IMR-90 (cell line): ENCODE data around the gene PITPNM2. TPM values are rescaled to one million over a fixed set of nuclear protein-coding genes. Genes with fewer than 3 reads are reported as not detected.

Experiments used
- ATAC-seq: fragments of 200-7000 bp; cut with Tn5 transposase; 2 replicates; pipeline ENCODE4 v1.9.1; 2020; ENCODE audit warnings: low read depth, mild to moderate bottlenecking, moderate library complexity
- BruUV-seq: library from RNA; stranded (reverse); fragments of 400-500 nt; replicated peaks from 2 replicates; lab custom pipeline; 2021; lab: Mats Ljungman, UMichigan
- CTCF ChIA-PET: fragments of 300-600 bp; formaldehyde crosslinking; extraction: SDS; loops from one replicate; lab custom pipeline; 2021; ENCODE audit warnings: antibody characterized with exemption; lab: Yijun Ruan, JAX
- POLR2A ChIA-PET: fragments of 300-600 bp; sonication (Branson Sonifier 250); formaldehyde crosslinking; loops from one replicate; lab custom pipeline; 2022; ENCODE audit warnings: antibody characterized with exemption; ENCODE audit not compliant: unreplicated experiment; lab: Charles Lee
- DNase-seq: peaks from one replicate; pipeline ENCODE4 v3.0.0; 2013
- H2AFZ ChIP-seq: replicated peaks from 2 replicates; pipeline ENCODE3; 2013; ENCODE audit warnings: low read length, mild to moderate bottlenecking; ENCODE audit not compliant: poor library complexity
- H2AK5ac ChIP-seq: 2 replicates; pipeline ENCODE4 v1.6.1; 2013; ENCODE audit warnings: low read depth, low read length, inconsistent platforms
- H2AK9ac ChIP-seq: replicated peaks from 2 replicates; pipeline ENCODE3; 2013; ENCODE audit warnings: mild to moderate bottlenecking, low read depth, low read length, moderate library complexity; ENCODE audit not compliant: poor library complexity
- H2BK120ac ChIP-seq: 2 replicates; pipeline ENCODE4 v1.6.1; 2013; ENCODE audit warnings: low read depth, low read length, inconsistent platforms
- H2BK15ac ChIP-seq: 3 replicates; pipeline ENCODE4 v1.6.1; 2013; ENCODE audit warnings: low read depth, low read length, inconsistent platforms
- H2BK20ac ChIP-seq: 2 replicates; pipeline ENCODE4 v1.6.1; 2013; ENCODE audit warnings: low read depth, mild to moderate bottlenecking, inconsistent platforms, low read length, moderate library complexity
- H2BK5ac ChIP-seq: 2 replicates; pipeline ENCODE4 v1.6.1; 2013; ENCODE audit warnings: mild to moderate bottlenecking, low read depth, low read length, inconsistent platforms; ENCODE audit not compliant: poor library complexity, severe bottlenecking
- H3K14ac ChIP-seq: replicated peaks from 2 replicates; pipeline ENCODE4 v1.6.1; 2013; ENCODE audit warnings: low read depth, low read length, inconsistent platforms
- H3K18ac ChIP-seq: 2 replicates; pipeline ENCODE4 v1.6.1; 2013; ENCODE audit warnings: low read depth, low read length, control low read depth
- H3K23ac ChIP-seq: 2 replicates; pipeline ENCODE4 v1.6.1; 2013; ENCODE audit warnings: low read depth, low read length, inconsistent platforms
- H3K27ac ChIP-seq: 2 replicates; pipeline ENCODE4 v1.5.1; 2013; ENCODE audit warnings: mild to moderate bottlenecking, control low read depth, low read length; ENCODE audit not compliant: insufficient read depth
- H3K27me3 ChIP-seq: 2 replicates; pipeline ENCODE4 v1.6.1; 2013; ENCODE audit warnings: low read length; ENCODE audit not compliant: control insufficient read depth, insufficient read depth
- H3K36me3 ChIP-seq: 2 replicates; pipeline ENCODE4 v1.6.1; 2013; ENCODE audit warnings: low read length, mixed read lengths; ENCODE audit not compliant: control insufficient read depth, insufficient read depth
- H3K4ac ChIP-seq: 2 replicates; pipeline ENCODE4 v1.6.1; 2013; ENCODE audit warnings: low read depth, low read length, inconsistent platforms
- H3K4me1 ChIP-seq: 2 replicates; pipeline ENCODE4 v1.6.1; 2013; ENCODE audit warnings: low read length, mixed read lengths; ENCODE audit not compliant: control insufficient read depth, insufficient read depth
- H3K4me2 ChIP-seq: 2 replicates; pipeline ENCODE4 v1.6.1; 2013; ENCODE audit warnings: low read depth, mild to moderate bottlenecking, control low read depth, low read length, moderate library complexity
- H3K4me3 ChIP-seq: 2 replicates; pipeline ENCODE4 v1.5.1; 2013; ENCODE audit warnings: low read depth, mild to moderate bottlenecking, control low read depth, low read length, moderate library complexity; ENCODE audit not compliant: insufficient read depth
- H3K56ac ChIP-seq: 2 replicates; pipeline ENCODE4 v1.6.1; 2013; ENCODE audit warnings: low read length, inconsistent platforms; ENCODE audit not compliant: insufficient read depth; ENCODE audit errors: extremely low read depth
- H3K79me1 ChIP-seq, 2 experiments: 2 replicates each; pipeline ENCODE4 v1.6.1; 2013; ENCODE audit warnings: low read length in 2 of 2, inconsistent platforms in 1 of 2, low read depth in 1 of 2
- H3K9ac ChIP-seq: 2 replicates; pipeline ENCODE4 v1.6.1; 2013; ENCODE audit warnings: low read depth, low read length, control low read depth
- H3K9me1 ChIP-seq: 2 replicates; pipeline ENCODE4 v1.6.1; 2013; ENCODE audit warnings: low read length, inconsistent platforms; ENCODE audit not compliant: insufficient read depth
- H3K9me3 ChIP-seq: 2 replicates; pipeline ENCODE4 v1.6.1; 2013; ENCODE audit warnings: low read length; ENCODE audit not compliant: control insufficient read depth, insufficient read depth
- H4K20me1 ChIP-seq: 2 replicates; pipeline ENCODE4 v1.6.1; 2013; ENCODE audit warnings: low read length, inconsistent platforms; ENCODE audit not compliant: insufficient read depth
- H4K5ac ChIP-seq: 2 replicates; pipeline ENCODE4 v1.6.1; 2013; ENCODE audit warnings: mild to moderate bottlenecking, low read depth, low read length, control low read depth
- H4K8ac ChIP-seq, 2 experiments: 2 replicates each; pipeline ENCODE4 v1.6.1; 2013; ENCODE audit warnings: low read depth in 2 of 2, low read length in 2 of 2, control low read depth in 1 of 2, inconsistent platforms in 1 of 2
- H4K91ac ChIP-seq: 2 replicates; pipeline ENCODE4 v1.6.1; 2013; ENCODE audit warnings: low read depth, low read length, inconsistent platforms; ENCODE audit not compliant: insufficient read depth
- BHLHE40 ChIP-seq: fragments of 150-350 bp; IDR thresholded peaks from 2 replicates; pipeline ENCODE4 v1.6.1; 2016; ENCODE audit warnings: mild to moderate bottlenecking, low read depth, low read length
- CHD1 ChIP-seq: IDR thresholded peaks from 2 replicates; pipeline ENCODE4 v1.6.1; 2012; ENCODE audit warnings: low read depth, low read length, improper control_type of control experiment
- NFE2L2 ChIP-seq: fragments of 150-350 bp; IDR thresholded peaks from 2 replicates; pipeline ENCODE4 v1.6.1; 2016; ENCODE audit warnings: low read depth, mild to moderate bottlenecking, low read length
- POLR2A ChIP-seq: IDR thresholded peaks from 2 replicates; pipeline ENCODE4 v1.6.1; 2012; ENCODE audit warnings: mild to moderate bottlenecking, low read depth, low read length
- RAD21 ChIP-seq: IDR thresholded peaks from 2 replicates; pipeline ENCODE4 v1.6.1; 2012; ENCODE audit warnings: low read length, improper control_type of control experiment
- RCOR1 ChIP-seq: IDR thresholded peaks from 2 replicates; pipeline ENCODE4 v1.6.1; 2012; ENCODE audit warnings: mild to moderate bottlenecking, low read length, improper control_type of control experiment; ENCODE audit not compliant: insufficient replicate concordance
- RFX5 ChIP-seq: IDR thresholded peaks from 2 replicates; pipeline ENCODE4 v1.8.0; 2012; ENCODE audit warnings: low read depth, mild to moderate bottlenecking, low read length, moderate library complexity
- SMC3 ChIP-seq: fragments of 150-350 bp; IDR thresholded peaks from 2 replicates; pipeline ENCODE4 v1.6.1; 2016; ENCODE audit warnings: low read depth, mild to moderate bottlenecking, antibody characterized with exemption, low read length, moderate library complexity
- WGBS, 2 experiments: methylation state at CpG; one replicate each; pipeline versions ENCODE4 v1.1.5 to v1.1.7; 2013; ENCODE audit warnings: missing lambda C conversion rate in 2 of 2; ENCODE audit not compliant: insufficient read length in 1 of 2; ENCODE audit errors: extremely low coverage in 2 of 2; 5-methylcytosine and 5-hydroxymethylcytosine counted together
- dilution Hi-C: fragments of 300-500 bp; cut with HindIII; formaldehyde crosslinking; loops from one replicate; pipeline ENCODE4 v1.14.3; 2018; ENCODE audit warnings: low sequenced_read_pairs; ENCODE audit not compliant: unreplicated experiment
- in situ Hi-C: fragments of 300-500 bp; cut with MboI; formaldehyde crosslinking; loops from 3 replicates; pipeline ENCODE4 v1.14.3; 2019; ENCODE audit warnings: low sequenced_read_pairs, inconsistent platforms, mixed read lengths
- intact Hi-C: fragments of 100-400 bp; cut with micrococcal nuclease; formaldehyde crosslinking; loops from 2 replicates; pipeline ENCODE4 v1.10.0; 2022
- polyA plus RNA-seq, 3 experiments: library from polyadenylated mRNA; depleted of rRNA; stranded (reverse); fragments of >200 nt; gene quantifications; 2 replicates each; pipeline ENCODE4 v1.2.3, GENCODE V29; 2012; ENCODE audit warnings: low replicate concordance in 1 of 3
- total RNA-seq: library from RNA; depleted of rRNA; stranded (reverse); fragments of >200 nt; gene quantifications from 2 replicates; pipeline ENCODE4 v1.2.3, GENCODE V29; 2012
- TF ChIP-seq, protein P1 (sequence below): conservative IDR thresholded peaks from 2 replicates; pipeline ENCODE4 v1.5.1; 2012; ENCODE audit warnings: mild to moderate bottlenecking, low read depth, low read length, improper control_type of control experiment
- TF ChIP-seq, protein P2 (sequence below): fragments of 150-350 bp; IDR thresholded peaks from 2 replicates; pipeline ENCODE4 v1.6.1; 2017; ENCODE audit warnings: mild to moderate bottlenecking, antibody characterized with exemption, low read length, low read depth

Gene PITPNM2
- total and polyA plus RNA-seq, 2 of the 4 experiments (the other 2 are of a cell fraction), result 1.6 to 3.0 TPM

DNA sequence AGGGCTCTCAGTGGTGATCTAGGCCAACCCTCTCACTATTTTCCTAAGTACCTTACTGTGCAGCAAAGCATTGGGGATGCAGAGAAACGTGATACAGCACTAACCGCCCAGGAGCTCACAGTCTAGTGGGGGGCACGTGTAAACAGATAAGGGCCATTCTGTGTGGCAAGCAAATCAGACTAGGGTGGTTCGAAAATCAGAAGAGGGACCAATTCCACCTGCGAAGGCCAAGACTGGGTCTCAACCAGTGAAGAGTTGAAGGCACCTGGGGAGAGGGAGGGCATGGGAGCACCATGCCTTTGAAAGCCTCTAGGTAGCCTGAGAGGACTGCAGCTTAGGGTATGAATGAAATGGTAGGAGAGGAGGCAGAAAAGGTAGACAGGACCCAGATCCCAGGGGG is 2.2 kb downstream of the PITPNM2 start (continued):
- TF ChIP-seq, protein P1, sequence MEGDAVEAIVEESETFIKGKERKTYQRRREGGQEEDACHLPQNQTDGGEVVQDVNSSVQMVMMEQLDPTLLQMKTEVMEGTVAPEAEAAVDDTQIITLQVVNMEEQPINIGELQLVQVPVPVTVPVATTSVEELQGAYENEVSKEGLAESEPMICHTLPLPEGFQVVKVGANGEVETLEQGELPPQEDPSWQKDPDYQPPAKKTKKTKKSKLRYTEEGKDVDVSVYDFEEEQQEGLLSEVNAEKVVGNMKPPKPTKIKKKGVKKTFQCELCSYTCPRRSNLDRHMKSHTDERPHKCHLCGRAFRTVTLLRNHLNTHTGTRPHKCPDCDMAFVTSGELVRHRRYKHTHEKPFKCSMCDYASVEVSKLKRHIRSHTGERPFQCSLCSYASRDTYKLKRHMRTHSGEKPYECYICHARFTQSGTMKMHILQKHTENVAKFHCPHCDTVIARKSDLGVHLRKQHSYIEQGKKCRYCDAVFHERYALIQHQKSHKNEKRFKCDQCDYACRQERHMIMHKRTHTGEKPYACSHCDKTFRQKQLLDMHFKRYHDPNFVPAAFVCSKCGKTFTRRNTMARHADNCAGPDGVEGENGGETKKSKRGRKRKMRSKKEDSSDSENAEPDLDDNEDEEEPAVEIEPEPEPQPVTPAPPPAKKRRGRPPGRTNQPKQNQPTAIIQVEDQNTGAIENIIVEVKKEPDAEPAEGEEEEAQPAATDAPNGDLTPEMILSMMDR, result no peak
- no peak for TF ChIP-seq BHLHE40
- TF ChIP-seq POLR2A, result no peak
- no peak for TF ChIP-seq RFX5
- TF ChIP-seq RCOR1, result no peak

DNA sequence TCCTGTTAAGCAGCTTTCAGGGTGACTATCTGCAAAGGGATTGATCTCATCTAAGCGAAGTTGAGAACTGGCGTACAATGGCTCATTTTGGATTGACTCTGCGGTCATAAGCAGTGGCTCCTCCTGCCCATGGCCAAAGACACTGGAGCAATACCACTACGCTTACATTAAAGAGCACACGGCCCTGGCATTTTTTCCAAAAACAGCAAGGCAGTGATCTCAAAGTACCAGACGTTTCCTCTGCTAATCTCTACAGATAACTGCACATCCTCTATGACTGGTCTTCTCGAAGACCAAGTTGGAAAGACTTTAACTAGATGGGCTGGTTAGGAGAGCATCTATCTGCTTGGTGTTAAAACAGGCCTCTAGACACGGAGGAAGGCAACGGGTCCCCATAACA is 2.7 kb downstream of the PITPNM2 start:
- no peak overlapping the region for H3K4ac ChIP-seq
- no peak overlapping the region for H4K5ac ChIP-seq
- H3K18ac ChIP-seq, result no peak overlapping the region
- no peak for ATAC-seq
- H3K79me1 ChIP-seq, result peaks cover 4 to 45% of the 10 kb centered on the region in 2 experiments
- no peak overlapping the region for H2BK20ac ChIP-seq
- peaks cover 4% of the 10 kb centered on the region; the same call in 1 of the 2 replicates for H3K36me3 ChIP-seq
- H4K91ac ChIP-seq, result no peak overlapping the region
- no peak overlapping the region for H2AFZ ChIP-seq
- in situ Hi-C loops (loop anchor here (10.0 kb wide), 1 partner anchor 163 kb away; the partner anchor contains the start of gene ARL6IP4), dilution Hi-C loops (no loop called here), intact Hi-C loops (no loop called here)
- H3K56ac ChIP-seq, result no peak overlapping the region
- ChIA-PET CTCF (interaction anchor here (1.2 kb wide), 1 partner anchor 106 kb away, joined by 4 read pairs; no protein-coding TSS in a partner anchor), POLR2A (interaction anchor here (1.4 kb wide), 1 partner anchor 106 kb away, joined by 3 read pairs; no protein-coding TSS in a partner anchor)
- peaks cover 8% of the 10 kb centered on the region for H4K20me1 ChIP-seq
- no peak overlapping the region for H3K23ac ChIP-seq
- no TSS peak for BruUV-seq
- no peak overlapping the region for H4K8ac ChIP-seq
- no peak overlapping the region for H2BK15ac ChIP-seq
- no peak overlapping the region for H3K4me2 ChIP-seq
- no peak overlapping the region for H3K27ac ChIP-seq
- H2AK9ac ChIP-seq, result no peak overlapping the region
- H3K4me1 ChIP-seq, result peaks cover 17% of the 10 kb centered on the region
- 90% methylated on average over 5 of the region's 9 CpGs; no CpG with 5 or more reads in 1 of the 2 experiments for WGBS, 2 experiments
- H3K9me1 ChIP-seq, result peaks cover 4% of the 10 kb centered on the region
- no peaks in the 10 kb centered on the region for H3K27me3 ChIP-seq
- no peak overlapping the region for H3K4me3 ChIP-seq
- no peaks in the 10 kb centered on the region for H3K9me3 ChIP-seq
- no peak overlapping the region for H2AK5ac ChIP-seq
- H3K14ac ChIP-seq, result no peak overlapping the region
- H3K9ac ChIP-seq, result no peak overlapping the region
- no peak overlapping the region for H2BK120ac ChIP-seq
- DNase-seq, result no peak
- no peak overlapping the region for H2BK5ac ChIP-seq
- no peak for TF ChIP-seq RAD21
- TF ChIP-seq CHD1, result no peak
- TF ChIP-seq SMC3, result no peak
- TF ChIP-seq, protein P2, sequence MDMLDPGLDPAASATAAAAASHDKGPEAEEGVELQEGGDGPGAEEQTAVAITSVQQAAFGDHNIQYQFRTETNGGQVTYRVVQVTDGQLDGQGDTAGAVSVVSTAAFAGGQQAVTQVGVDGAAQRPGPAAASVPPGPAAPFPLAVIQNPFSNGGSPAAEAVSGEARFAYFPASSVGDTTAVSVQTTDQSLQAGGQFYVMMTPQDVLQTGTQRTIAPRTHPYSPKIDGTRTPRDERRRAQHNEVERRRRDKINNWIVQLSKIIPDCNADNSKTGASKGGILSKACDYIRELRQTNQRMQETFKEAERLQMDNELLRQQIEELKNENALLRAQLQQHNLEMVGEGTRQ, result no peak
- TF ChIP-seq, protein P1, result no peak
- TF ChIP-seq NFE2L2, result no peak
- TF ChIP-seq POLR2A, result no peak
